IPS-18c (cell line): ENCODE measurements around the gene PDE6B.

Experiments
- H3K4me3 ChIP-seq: 2 replicates; pipeline ENCODE4 v1.7.0; 2013; ENCODE audit warnings: low read depth, mild to moderate bottlenecking, low read length, moderate library complexity; ENCODE audit not compliant: insufficient read depth
- H3K9me3 ChIP-seq: one replicate; pipeline ENCODE4 v1.6.1; 2013; ENCODE audit warnings: mild to moderate bottlenecking, low read length, moderate library complexity; ENCODE audit not compliant: control insufficient read depth, insufficient read depth

The PDE6B gene

GRCh38 chr4:649293-649625 is 23.9 kb downstream of the PDE6B start:
- Histone ChIP-seq H3K9me3 (no peaks in the 10 kb centered on the region), H3K4me3 (no peak overlapping the region)

- Histone ChIP-seq H3K9me3 (no peaks in the 10 kb centered on the region), H3K4me3 (no peak overlapping the region)
Observed at GRCh38 chr4:649751-650310, 24.5 kb downstream of the PDE6B start.

GRCh38 chr4:650461-650860 is 25.1 kb downstream of the PDE6B start:
- Histone ChIP-seq H3K4me3 (no peak overlapping the region), H3K9me3 (no peaks in the 10 kb centered on the region)

GRCh38 chr4:650951-651883 is 25.8 kb downstream of the PDE6B start:
- Histone ChIP-seq H3K4me3 (no peak overlapping the region), H3K9me3 (no peaks in the 10 kb centered on the region)

GRCh38 chr4:651884-652642 is 26.7 kb downstream of the PDE6B start:
- H3K4me3 ChIP-seq, result no peak overlapping the region
- H3K9me3 ChIP-seq, result no peaks in the 10 kb centered on the region

- Histone ChIP-seq H3K4me3 (no peak overlapping the region), H3K9me3 (no peaks in the 10 kb centered on the region)
Observed at GRCh38 chr4:653080-653821, 27.9 kb downstream of the PDE6B start.

GRCh38 chr4:653831-654502 is 28.6 kb downstream of the PDE6B start:
- Histone ChIP-seq H3K9me3 (no peaks in the 10 kb centered on the region), H3K4me3 (no peak overlapping the region)

- H3K9me3 ChIP-seq, result no peaks in the 10 kb centered on the region
- H3K4me3 ChIP-seq, result no peak overlapping the region
Observed at GRCh38 chr4:654503-654845, 29.1 kb downstream of the PDE6B start.

- H3K4me3 ChIP-seq, result no peak overlapping the region
- H3K9me3 ChIP-seq, result no peaks in the 10 kb centered on the region
Observed at GRCh38 chr4:654871-655463, 29.6 kb downstream of the PDE6B start.

- Histone ChIP-seq H3K4me3 (no peak overlapping the region), H3K9me3 (no peaks in the 10 kb centered on the region)
Observed at GRCh38 chr4:655464-656151, 30.2 kb downstream of the PDE6B start.

GRCh38 chr4:656436-657337 is 31.3 kb downstream of the PDE6B start:
- H3K4me3 ChIP-seq, result no peak overlapping the region
- no peaks in the 10 kb centered on the region for H3K9me3 ChIP-seq

GRCh38 chr4:657338-657833 is 32.0 kb downstream of the PDE6B start:
- Histone ChIP-seq H3K9me3 (no peaks in the 10 kb centered on the region), H3K4me3 (no peak overlapping the region)

GRCh38 chr4:657834-658667 is 32.7 kb downstream of the PDE6B start:
- no peak overlapping the region for H3K4me3 ChIP-seq
- no peaks in the 10 kb centered on the region for H3K9me3 ChIP-seq
